ENCODE data around the gene TMEM239.

DNA sequence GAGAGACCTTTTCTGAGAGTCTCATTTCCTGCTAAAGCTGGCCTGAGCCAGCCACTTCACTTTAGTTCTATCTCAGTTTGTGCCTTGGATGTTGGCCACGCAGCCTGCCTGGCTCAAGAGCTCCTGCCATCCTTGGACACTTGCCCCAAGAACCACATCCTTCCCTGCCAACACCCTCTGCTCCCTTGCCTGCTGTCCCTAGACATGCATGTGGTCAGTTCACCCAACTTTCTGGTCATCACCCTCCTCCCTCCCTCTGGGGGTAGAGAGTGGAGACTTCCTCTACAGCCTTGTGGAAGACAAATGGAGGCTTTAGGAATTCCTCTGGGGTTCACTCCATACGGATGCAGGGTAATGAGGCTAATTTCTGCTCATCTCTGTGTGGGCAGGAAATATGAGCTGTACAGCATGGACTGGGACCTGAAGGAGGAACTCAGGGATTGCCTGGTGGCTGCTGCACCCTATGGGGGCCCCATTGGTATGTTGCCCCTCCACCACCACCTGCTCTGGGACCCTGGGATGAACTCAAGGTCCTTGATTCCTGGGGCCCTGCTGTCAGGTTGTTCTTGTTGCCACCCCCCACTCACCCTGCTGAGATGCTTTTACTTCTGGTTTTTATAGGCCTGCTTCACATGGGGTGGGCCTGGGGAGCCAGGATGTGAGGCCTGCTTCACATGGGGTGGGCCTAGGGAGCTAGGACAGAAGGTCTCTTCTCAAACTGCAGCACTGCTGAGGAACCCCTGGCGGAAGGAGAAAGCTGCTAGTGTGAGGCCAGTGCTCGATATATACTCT lies 43.4 kb downstream of the TMEM239 start:
- no peak for TF ChIP-seq POLR2A (IDR thresholded peaks at IDR 0.05; ENCODE audit: control extremely low read depth in 1 of 2, low read depth in 2 of 2, low read length in 2 of 2)
- TF ChIP-seq KDM1A (IDR thresholded peaks at IDR 0.05; ENCODE audit: borderline replicate concordance, low read length): no peak
- TF ChIP-seq SP2 (IDR thresholded peaks at IDR 0.05; ENCODE audit: low read length): no peak
- TF ChIP-seq, protein P1, sequence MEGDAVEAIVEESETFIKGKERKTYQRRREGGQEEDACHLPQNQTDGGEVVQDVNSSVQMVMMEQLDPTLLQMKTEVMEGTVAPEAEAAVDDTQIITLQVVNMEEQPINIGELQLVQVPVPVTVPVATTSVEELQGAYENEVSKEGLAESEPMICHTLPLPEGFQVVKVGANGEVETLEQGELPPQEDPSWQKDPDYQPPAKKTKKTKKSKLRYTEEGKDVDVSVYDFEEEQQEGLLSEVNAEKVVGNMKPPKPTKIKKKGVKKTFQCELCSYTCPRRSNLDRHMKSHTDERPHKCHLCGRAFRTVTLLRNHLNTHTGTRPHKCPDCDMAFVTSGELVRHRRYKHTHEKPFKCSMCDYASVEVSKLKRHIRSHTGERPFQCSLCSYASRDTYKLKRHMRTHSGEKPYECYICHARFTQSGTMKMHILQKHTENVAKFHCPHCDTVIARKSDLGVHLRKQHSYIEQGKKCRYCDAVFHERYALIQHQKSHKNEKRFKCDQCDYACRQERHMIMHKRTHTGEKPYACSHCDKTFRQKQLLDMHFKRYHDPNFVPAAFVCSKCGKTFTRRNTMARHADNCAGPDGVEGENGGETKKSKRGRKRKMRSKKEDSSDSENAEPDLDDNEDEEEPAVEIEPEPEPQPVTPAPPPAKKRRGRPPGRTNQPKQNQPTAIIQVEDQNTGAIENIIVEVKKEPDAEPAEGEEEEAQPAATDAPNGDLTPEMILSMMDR (IDR thresholded peaks at IDR 0.05; ENCODE audit: control extremely low read depth in 1 of 3, insufficient read depth in 1 of 3, low read depth in 1 of 3, low read length in 3 of 3): no peak
- TF ChIP-seq RXRA (IDR thresholded peaks at IDR 0.05; ENCODE audit: insufficient read depth, low read depth, low read length): no peak
- TF ChIP-seq SUZ12 (IDR thresholded peaks at IDR 0.05; ENCODE audit: low read length): no peak
- TF ChIP-seq, protein P2, sequence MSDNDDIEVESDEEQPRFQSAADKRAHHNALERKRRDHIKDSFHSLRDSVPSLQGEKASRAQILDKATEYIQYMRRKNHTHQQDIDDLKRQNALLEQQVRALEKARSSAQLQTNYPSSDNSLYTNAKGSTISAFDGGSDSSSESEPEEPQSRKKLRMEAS (IDR thresholded peaks at IDR 0.05): no peak
- no peak for TF ChIP-seq ZNF274 (IDR thresholded peaks at IDR 0.05; ENCODE audit: borderline replicate concordance, extremely low read depth, low read length)
- TF ChIP-seq PHF8 (conservative IDR thresholded peaks at IDR 0.05; ENCODE audit: low read depth, low read length): no peak

Measured in H1 (cell line).